Measurements from ENCODE around the gene CRKL.

GRCh38 chr22:20868025-20868962, 48.9 kb upstream of the CRKL start:
- TF ChIP-seq CTCF (conservative IDR thresholded peaks at IDR 0.05) (no peak), EZH2 (IDR thresholded peaks at IDR 0.05; ENCODE audit: low read depth) (no peak)

All from PC-9 (cell line).